Tibial artery (tissue), 4 donors: ENCODE results near the gene PCTP.

Experiments
- DNase-seq, 2 donors: peaks; one replicate each; pipeline ENCODE4 v3.0.0-alpha.2; 2019
- H3K27ac ChIP-seq, 2 donors: fragments of 200-600 bp; sonication (generic) in 1 of 2; 1 replicate in 1 of 2; 2 replicates in 1 of 2; pipeline ENCODE4 v1.5.1; 2018 to 2019; ENCODE audit warnings: mild to moderate bottlenecking in 1 of 2
- H3K27me3 ChIP-seq, 2 donors: fragments of 200-600 bp; sonication (generic) in 1 of 2; one replicate each; pipeline versions ENCODE4 v1.5.1 to v1.6.0; 2016 to 2019
- H3K36me3 ChIP-seq, 3 donors: fragments of 200-600 bp; sonication (generic) in 2 of 3; one replicate each; pipeline ENCODE4 v1.5.1; 2016 to 2019; ENCODE audit warnings: mild to moderate bottlenecking in 2 of 3
- H3K4me1 ChIP-seq, 4 donors: fragments of 200-600 bp; sonication (generic) in 2 of 4; 1 replicate in 3 of 4; 2 replicates in 1 of 4; pipeline ENCODE4 v1.5.1; 2016 to 2019
- H3K4me3 ChIP-seq, 2 donors: fragments of 200-600 bp; sonication (generic) in 1 of 2; 1 replicate in 1 of 2; 2 replicates in 1 of 2; pipeline ENCODE4 v1.5.1; 2018 to 2019; ENCODE audit warnings: mild to moderate bottlenecking in 2 of 2
- H3K9me3 ChIP-seq, 3 donors: fragments of 200-600 bp; sonication (generic) in 1 of 3; one replicate each; pipeline ENCODE4 v1.5.1; 2016 to 2019
- intact Hi-C: fragments of 100-400 bp; cut with DNase I; formaldehyde crosslinking; loops from one replicate; pipeline ENCODE4 v1.15.0; 2023; ENCODE audit warnings: low total_unique reads
- TF ChIP-seq, protein P1 (sequence below), 2 experiments: fragments of 200-600 bp in 1 of 2; fragments of 450-650 bp in 1 of 2; IDR thresholded peaks; one replicate each; pipeline ENCODE4 v1.5.1; 2017 to 2019; ENCODE audit warnings: antibody characterized with exemption in 2 of 2, mild to moderate bottlenecking in 1 of 2, moderate library complexity in 1 of 2

PCTP gene

GRCh38 chr17:55772086-55772485, 21.2 kb downstream of the PCTP start:
- DNase-seq, result no peak
- Histone ChIP-seq H3K9me3 (no peaks in the 10 kb centered on the region), H3K4me1 (peaks cover 0 to 3% (median 0%) of the 10 kb centered on the region in 4 donors), H3K27me3 (no peaks in the 10 kb centered on the region), H3K36me3 (peaks cover 48 to 67% (median 61%) of the 10 kb centered on the region in 3 donors), H3K4me3 (no peak overlapping the region), H3K27ac (no peak overlapping the region)
- TF ChIP-seq, protein P1, sequence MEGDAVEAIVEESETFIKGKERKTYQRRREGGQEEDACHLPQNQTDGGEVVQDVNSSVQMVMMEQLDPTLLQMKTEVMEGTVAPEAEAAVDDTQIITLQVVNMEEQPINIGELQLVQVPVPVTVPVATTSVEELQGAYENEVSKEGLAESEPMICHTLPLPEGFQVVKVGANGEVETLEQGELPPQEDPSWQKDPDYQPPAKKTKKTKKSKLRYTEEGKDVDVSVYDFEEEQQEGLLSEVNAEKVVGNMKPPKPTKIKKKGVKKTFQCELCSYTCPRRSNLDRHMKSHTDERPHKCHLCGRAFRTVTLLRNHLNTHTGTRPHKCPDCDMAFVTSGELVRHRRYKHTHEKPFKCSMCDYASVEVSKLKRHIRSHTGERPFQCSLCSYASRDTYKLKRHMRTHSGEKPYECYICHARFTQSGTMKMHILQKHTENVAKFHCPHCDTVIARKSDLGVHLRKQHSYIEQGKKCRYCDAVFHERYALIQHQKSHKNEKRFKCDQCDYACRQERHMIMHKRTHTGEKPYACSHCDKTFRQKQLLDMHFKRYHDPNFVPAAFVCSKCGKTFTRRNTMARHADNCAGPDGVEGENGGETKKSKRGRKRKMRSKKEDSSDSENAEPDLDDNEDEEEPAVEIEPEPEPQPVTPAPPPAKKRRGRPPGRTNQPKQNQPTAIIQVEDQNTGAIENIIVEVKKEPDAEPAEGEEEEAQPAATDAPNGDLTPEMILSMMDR (IDR thresholded peaks at IDR 0.05), result no peak
- intact Hi-C loops, result no loop called here

DNA sequence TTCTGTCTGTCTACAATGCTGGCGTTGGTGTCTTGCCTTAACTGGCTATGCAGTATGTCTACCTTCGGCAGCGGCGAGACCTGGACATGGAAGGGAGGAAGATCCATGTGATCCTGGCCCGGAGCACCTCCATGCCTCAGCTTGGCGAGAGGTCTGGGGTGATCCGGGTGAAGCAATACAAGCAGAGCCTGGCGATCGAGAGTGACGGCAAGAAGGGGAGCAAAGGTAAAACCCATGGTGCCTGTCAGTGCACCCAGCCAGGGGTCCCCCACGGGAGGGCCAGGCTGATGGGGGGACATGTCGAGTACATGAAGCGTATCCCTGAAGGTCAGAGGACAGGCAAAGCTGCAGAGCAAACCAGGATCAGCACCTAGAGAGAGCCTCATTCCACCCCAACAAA, 22.8 kb downstream of the PCTP start:
- Histone ChIP-seq H3K27ac (no peak overlapping the region), H3K36me3 (peaks cover 51 to 70% (median 66%) of the 10 kb centered on the region in 3 donors), H3K9me3 (no peaks in the 10 kb centered on the region), H3K4me3 (no peak overlapping the region), H3K4me1 (peaks cover 0 to 3% (median 0%) of the 10 kb centered on the region in 4 donors), H3K27me3 (no peaks in the 10 kb centered on the region)
- intact Hi-C loops, result no loop called here
- TF ChIP-seq, protein P1 (IDR thresholded peaks at IDR 0.05), result no peak
- no peak for DNase-seq

- Histone ChIP-seq H3K4me3 (no peak overlapping the region), H3K4me1 (peaks cover 0 to 3% (median 0%) of the 10 kb centered on the region in 4 donors), H3K27me3 (no peaks in the 10 kb centered on the region), H3K27ac (no peak overlapping the region), H3K9me3 (no peaks in the 10 kb centered on the region), H3K36me3 (peaks cover 51 to 70% (median 66%) of the 10 kb centered on the region in 3 donors)
- intact Hi-C loops, result no loop called here
- no peak for DNase-seq
- TF ChIP-seq, protein P1 (IDR thresholded peaks at IDR 0.05), result no peak
Measured at GRCh38 chr17:55774846-55775271, 24.0 kb downstream of the PCTP start.

GRCh38 chr17:55776271-55776670, 25.4 kb downstream of the PCTP start:
- Histone ChIP-seq H3K27ac (no peak overlapping the region), H3K36me3 (peaks cover 47 to 64% (median 62%) of the 10 kb centered on the region in 3 donors), H3K9me3 (no peaks in the 10 kb centered on the region), H3K27me3 (no peaks in the 10 kb centered on the region), H3K4me3 (no peak overlapping the region), H3K4me1 (no peaks in the 10 kb centered on the region)
- TF ChIP-seq, protein P1 (IDR thresholded peaks at IDR 0.05), result no peak
- DNase-seq, result no peak
- intact Hi-C loops, result no loop called here

DNA sequence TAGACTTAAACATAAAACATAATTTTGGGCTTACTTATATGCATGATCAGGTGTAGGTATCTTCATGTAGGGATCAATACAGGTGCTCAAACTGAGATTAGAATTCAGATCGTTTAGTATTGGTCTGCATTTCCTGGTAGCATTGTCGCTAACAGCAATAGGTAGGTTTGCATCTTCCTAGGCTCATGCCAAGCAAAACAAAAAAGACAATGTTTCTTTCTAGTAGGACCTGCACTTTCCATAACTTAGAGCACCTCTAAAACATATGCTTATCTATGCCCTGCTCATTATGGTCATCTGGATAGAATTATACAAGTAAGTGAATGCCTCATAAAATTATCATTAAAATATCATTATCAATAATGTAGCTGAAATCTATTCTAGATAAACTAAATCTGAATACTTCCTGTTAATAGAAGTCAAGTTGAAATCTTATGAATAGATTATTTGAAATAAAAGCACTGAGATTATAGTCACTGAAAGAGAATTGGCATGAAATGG, 26.7 kb downstream of the PCTP start:
- Histone ChIP-seq H3K4me1 (no peaks in the 10 kb centered on the region), H3K27ac (no peak overlapping the region), H3K4me3 (no peak overlapping the region), H3K9me3 (no peaks in the 10 kb centered on the region), H3K36me3 (peaks cover 36 to 52% (median 50%) of the 10 kb centered on the region in 3 donors), H3K27me3 (no peaks in the 10 kb centered on the region)
- no peak for DNase-seq
- intact Hi-C loops, result no loop called here
- TF ChIP-seq, protein P1 (IDR thresholded peaks at IDR 0.05), result no peak
